GM19467 (cell line): ENCODE data around the gene IQSEC3.
"Not testable (repeated sequence)": the region's sequence is repeated elsewhere in the genome, so short reads cannot be mapped to it uniquely, and the experiment has no call there.

Experiments used
- ATAC-seq: cut with Tn5 transposase; IDR thresholded peaks from one replicate; pipeline ENCODE4 v1.9.1; 2021; ENCODE audit warnings: mild to moderate bottlenecking, moderate library complexity; ENCODE audit not compliant: unreplicated experiment

The IQSEC3 gene

GRCh38 chr12:109872-110271 lies 43.3 kb downstream of the IQSEC3 start:
- ATAC-seq = no peak

GRCh38 chr12:111699-112493 lies 45.3 kb downstream of the IQSEC3 start:
- no peak for ATAC-seq

GRCh38 chr12:113347-113746 lies 46.8 kb downstream of the IQSEC3 start:
- no peak for ATAC-seq

GRCh38 chr12:114626-115211 lies 48.2 kb downstream of the IQSEC3 start:
- no peak for ATAC-seq

GRCh38 chr12:115518-115917 lies 49.0 kb downstream of the IQSEC3 start:
- no peak for ATAC-seq

GRCh38 chr12:115960-116915 lies 49.7 kb downstream of the IQSEC3 start:
- no peak for ATAC-seq

- no peak for ATAC-seq
These were observed 50.7 kb downstream of the IQSEC3 start for GRCh38 chr12:117311-117710.

- ATAC-seq = no peak
These were observed 51.3 kb downstream of the IQSEC3 start for GRCh38 chr12:117816-118345.

- ATAC-seq = no peak
These were observed 52.0 kb downstream of the IQSEC3 start for GRCh38 chr12:118591-118990.

- ATAC-seq = no peak
These were observed 54.4 kb downstream of the IQSEC3 start for GRCh38 chr12:120951-121350.

GRCh38 chr12:121647-122046 lies 55.1 kb downstream of the IQSEC3 start:
- no peak for ATAC-seq

- ATAC-seq = no peak
These were observed 58.5 kb downstream of the IQSEC3 start for GRCh38 chr12:125075-125474.

- no peak for ATAC-seq
These were observed 59.0 kb downstream of the IQSEC3 start for GRCh38 chr12:125566-125965.

GRCh38 chr12:128079-128478 lies 61.5 kb downstream of the IQSEC3 start:
- no peak for ATAC-seq

GRCh38 chr12:129001-129400 lies 62.4 kb downstream of the IQSEC3 start:
- ATAC-seq = no peak

- ATAC-seq = no peak
These were observed 64.0 kb downstream of the IQSEC3 start for GRCh38 chr12:130519-130918.

- no peak for ATAC-seq
These were observed 64.4 kb downstream of the IQSEC3 start for GRCh38 chr12:131008-131407.

- ATAC-seq = no peak
These were observed 65.3 kb downstream of the IQSEC3 start for GRCh38 chr12:131732-132495.

GRCh38 chr12:133616-134232 lies 67.2 kb downstream of the IQSEC3 start:
- ATAC-seq = not testable (repeated sequence)

- no peak for ATAC-seq
These were observed 68.6 kb downstream of the IQSEC3 start for GRCh38 chr12:135138-135537.
